SIG-M5 treated with dmso at 0.1 percent for 504 hours (cell line): Measurements from ENCODE around the gene EPPIN.
"Not testable (repeated sequence)": the region's sequence is repeated elsewhere in the genome, so short reads cannot be mapped to it uniquely, and the experiment has no call there.

Source experiments
- DNase-seq: peaks from one replicate; lab custom pipeline; 2025; ENCODE audit not compliant: unreplicated experiment; lab: John Stamatoyannopoulos, UW

The EPPIN gene

DNA sequence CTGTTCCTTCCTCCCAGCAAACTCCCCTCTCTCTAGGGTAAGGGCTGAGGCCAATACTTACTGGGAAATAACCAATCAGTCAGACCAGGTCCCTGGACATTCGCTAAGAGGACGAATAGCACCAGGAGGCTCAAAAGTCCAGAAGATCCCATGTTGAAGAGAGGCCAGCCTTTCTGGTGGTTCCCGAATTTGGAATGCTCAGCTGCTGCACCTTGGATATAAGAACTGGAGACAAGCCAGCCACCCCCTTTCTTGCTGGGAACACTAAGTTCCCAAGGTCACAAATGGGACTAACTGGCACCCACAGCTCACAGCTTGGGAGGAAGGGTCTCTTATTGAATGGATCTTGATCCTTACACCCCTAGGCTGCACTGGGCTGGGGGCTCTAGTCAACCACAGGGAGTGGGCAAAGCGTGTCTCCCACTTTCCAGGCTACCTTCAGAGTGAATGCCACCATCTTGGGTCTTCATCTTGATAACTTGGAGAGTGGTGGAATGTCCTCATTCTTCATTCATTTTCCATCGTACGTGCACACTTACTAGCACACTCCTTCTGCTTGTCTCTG lies at the start of gene EPPIN:
TSS of gene EPPIN (minus strand) at position 196 of the 565 bp plus-strand sequence. CDS start at position 152, 44 bp downstream.
- DNase-seq = no peak

DNA sequence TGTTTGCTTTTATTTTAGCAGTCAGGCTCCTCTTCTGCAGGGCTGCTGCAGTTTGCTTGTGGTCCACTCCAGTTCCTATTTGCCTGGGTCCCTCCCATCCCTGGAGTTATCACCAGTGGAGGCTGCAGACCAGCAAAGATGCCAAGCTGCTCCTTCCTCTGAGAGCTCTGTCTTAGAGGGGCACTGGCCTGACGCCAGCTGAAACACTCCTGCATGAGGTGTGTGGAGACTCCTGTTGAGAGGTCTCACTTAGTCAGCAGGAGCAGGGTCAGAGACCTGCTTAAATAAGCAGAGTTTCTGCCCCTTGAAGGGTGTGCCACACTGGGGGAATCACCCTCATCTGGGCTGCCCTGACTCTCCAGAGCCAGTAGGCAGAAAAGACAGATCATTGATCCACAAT lies 48.0 kb upstream of the EPPIN start:
- DNase-seq = no peak

DNA sequence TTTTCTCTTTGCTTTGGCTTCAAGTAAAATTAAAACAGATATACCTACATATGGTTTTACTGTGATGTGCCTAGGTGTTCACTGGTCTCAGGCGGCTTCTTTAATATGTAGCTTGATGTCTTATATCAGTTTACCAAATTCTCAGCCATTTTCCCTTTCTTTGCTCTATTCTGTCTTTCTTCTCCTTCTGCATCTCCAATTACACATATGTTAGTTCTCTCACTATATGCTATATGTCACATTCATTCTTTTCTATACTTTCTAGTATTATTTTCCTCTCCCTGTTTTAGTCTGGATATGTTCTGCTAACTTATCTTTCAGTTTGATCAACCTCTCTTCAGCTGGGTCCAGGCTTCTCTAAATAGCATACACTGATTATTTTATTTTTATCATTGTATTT lies 46.3 kb upstream of the EPPIN start:
- DNase-seq = no peak

DNA sequence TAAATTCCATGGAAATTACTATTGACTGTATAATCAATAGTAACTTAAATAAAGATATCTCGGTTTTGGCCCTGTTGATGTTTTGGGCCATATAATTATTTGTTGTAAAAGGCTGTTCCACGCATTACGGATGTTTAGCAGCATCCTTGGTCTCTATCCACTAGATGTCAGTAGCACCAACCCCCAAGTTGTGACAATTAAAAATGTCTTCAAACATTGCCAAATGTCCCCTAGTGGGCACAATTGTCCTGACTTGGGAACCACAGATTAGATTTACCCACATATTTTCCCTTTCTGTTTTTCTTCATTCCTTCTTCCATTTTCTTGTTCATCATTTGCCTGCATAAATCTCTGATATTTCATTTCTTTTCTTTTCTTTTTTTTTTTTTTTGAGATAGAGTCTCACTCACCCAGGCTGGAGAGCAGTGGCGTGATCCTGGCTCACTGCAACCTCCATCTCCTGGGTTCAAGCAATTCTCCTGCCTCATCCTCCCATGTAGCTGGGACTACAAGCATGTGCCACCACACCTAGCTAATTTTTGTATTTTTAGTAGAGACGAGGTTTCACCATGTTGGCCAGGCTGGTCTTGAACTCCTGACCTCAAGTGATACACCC lies 45.5 kb upstream of the EPPIN start:
- DNase-seq = peak; percentile 82

DNA sequence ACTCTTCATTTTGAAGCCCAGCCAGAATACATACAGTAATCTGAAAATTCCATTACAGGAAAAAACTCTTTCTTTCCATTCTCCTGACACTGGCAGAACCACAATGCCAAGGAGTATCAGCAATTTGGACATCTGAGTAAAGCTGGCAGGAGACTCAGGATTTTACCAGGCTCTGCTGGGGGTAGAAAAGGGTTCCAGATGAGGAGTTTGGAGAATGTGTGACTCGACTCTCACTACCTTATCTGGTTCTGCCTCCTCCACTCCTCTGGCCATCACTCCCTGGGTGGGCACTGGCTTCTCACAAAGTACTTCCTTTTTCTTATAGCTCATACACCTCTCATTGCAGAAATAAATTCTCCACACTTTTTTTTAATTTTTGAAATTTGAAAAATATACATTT lies 42.5 kb upstream of the EPPIN start:
- no peak for DNase-seq

DNA sequence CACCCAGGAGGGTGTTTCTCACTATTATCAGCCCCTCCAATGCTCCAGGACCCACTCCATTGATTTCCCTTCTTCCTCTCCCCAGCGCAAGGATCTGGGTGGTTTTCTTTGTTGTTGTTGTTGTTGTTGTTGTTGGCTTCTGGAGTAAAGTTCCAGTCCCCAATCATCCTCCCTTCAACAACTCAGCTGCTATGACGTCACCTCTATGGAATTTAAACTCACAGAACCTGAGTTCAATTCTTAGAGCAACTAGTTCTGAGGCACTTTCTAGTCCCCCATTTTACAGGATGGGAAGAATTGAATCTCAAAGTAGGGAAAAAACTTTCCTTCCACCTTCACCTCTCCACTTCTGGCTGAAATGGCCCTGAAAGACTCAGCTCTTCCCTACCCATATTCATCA lies 41.6 kb upstream of the EPPIN start:
- no peak for DNase-seq

DNA sequence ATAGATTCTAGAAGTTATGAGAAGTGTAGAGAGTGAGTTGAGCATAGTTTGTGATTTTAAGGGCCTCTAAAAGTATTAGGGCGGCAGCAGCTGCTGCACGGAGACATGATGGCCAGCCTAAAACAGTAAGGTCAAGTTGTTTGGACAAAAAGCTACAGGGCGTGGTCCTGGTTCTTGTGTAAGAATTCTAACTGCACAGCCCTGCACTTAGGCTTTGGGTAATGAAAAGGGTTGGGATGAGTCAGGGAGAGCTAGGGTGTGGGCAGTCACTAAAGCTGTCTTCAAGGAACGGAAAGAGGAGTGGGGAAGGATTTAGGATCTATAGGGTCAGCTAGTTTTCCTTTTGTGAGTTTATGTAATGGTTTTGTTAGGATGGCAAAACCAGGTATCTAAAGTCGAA lies 38.8 kb upstream of the EPPIN start:
- not testable (repeated sequence) for DNase-seq

DNA sequence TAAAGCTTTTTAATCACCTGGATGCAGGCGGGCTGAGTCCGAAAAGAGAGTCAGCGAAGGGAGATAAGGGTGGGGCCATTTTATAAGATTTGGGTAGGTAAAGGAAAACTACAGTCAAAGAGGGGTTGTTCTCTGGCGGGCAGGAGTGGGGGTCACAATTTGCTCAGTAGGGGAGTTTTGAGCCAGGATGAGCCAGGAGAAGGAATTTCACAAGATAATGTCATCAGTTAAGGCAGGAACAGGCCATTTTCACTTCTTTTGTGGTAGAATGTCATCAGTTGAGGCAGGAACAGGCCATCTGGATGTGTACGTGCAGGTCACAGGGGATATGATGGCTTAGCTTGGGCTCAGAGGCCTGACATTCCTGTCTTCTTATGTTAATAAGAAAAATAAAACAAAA lies 37.1 kb upstream of the EPPIN start:
- not testable (repeated sequence) for DNase-seq

DNA sequence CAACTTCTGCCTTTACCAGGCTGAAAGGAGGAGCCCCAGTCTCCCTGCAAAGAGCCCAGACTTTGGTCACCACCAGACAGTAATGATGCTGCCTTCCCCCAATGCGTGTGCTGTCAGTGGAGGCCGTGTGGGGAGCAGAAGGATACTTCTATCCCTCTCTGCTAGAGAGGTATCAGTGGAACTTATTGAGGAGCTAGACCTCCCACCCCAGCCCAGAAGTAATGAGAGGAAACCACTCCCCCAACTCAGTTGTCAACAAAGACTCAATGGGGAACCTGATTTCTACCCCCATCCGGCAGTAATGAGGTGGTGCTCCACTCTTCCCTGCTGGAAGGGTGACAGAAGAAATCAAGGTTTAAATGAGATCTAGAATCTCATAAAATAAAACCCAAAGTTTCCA lies 36.3 kb upstream of the EPPIN start:
- no peak for DNase-seq

DNA sequence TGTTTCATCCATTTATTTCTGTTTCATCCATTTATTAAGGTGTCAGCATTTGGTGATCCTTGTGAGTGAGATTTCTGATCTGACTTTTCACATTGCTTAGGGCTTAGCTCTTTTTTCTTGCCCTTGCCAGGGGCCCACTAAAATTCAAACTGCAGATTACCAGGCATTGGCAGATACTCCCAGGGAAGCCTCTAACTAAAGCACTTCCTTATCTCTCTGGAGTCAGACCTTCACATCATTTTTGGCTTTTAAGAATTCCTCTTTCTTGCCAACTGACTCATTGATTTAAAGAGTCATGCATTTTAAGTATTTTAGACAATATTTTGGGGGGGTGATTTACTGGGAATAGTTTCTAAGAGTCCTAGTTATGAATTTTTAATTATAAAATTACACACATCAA lies 34.5 kb upstream of the EPPIN start:
- no peak for DNase-seq

DNA sequence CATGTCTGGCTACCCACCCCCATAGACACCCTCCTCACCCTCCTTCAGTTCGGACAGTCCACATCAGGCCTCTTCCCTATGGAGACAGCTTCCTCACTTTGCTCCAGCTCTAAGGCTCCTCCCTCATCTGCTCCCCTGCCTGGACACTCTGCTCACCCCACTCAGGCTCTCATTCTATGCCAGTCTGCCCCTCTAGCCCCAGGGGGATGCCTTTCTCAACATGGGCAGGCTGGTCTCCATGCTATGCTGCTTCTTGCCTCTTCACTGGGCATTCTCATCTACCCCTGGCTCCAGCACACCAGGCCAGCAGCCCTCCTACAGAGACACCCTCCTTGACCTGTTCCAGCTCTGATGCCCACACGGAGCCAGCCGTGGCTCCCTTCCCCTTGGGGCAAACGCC lies 32.0 kb upstream of the EPPIN start, which contains the start of gene WFDC8:
TSS of gene WFDC8 (minus strand) at position 101 of the 400 bp plus-strand sequence. CDS start at position 64, 37 bp downstream.
- DNase-seq = no peak

DNA sequence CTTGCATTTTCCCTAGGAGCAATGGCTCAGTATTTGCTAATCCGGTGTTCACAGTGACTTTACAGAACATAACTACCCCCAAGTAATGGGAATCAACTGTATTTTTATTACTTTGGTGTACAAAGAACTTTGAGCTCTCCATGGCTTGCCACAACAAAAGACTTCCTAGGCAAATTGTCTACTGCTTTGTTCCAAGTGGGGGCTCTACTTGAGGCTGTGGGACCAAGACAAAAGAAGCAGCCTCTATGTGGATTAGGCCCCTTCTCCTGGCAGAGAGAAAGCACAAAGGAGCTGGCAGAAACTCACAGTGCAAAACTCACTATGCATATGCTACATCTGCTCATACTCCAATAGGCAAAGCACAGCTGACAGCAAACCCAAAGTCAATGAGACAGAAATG lies 31.0 kb upstream of the EPPIN start:
- no peak for DNase-seq

DNA sequence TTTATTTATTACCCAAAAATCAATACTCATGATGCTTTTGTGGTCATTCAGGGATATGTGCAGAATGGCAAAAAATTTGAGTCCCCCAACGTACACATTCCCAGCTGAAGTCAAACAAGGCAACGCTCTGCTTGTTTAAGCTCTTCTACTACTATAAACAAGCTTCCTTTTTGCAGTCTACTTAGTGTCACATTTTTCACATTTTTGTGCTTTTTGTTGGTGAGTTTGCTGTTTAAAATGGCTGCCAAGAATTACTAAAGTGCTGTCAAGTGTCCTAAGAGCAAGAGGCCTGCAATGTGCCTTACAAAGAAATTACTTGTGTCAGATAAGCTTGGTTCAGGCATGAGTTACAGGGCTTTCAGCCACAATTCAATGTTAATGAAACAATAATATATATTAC lies 29.8 kb upstream of the EPPIN start:
- DNase-seq = no peak

DNA sequence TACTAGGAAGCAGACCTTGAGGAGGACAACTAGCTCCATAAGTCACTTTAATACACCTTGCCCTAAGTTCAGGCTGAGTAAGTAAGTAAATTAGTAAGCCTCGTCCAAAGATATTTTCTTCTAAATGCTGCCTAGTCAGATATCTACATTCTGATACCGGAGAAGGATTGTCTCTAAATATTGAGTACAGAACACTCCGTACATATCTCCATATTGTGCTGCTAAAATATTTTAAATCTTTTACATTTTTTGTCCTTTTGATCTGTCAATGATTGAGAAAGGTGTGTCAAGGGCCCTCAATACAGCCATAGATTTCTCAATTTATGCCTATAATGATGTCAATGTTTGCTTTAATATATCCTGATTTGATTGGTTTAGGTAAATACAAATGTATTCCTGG lies 28.7 kb upstream of the EPPIN start:
- DNase-seq = no peak

DNA sequence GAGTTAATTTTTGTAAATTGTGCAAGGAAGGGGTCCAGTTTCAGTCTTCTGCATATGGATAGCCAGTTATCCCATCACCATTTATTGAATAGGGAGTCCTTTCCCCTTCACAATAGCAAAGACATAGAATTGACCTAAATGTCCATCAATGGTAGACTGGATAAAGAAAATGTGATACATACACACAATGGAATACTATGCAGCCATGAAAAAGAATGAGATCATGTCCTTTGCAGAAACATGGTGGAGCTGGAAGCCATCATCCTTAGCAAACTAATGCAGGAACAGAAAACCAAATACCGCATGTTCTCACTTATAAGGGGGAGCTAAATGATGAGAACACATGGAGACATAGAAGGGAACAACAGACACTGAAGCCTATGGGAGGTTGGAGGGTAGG lies 22.4 kb upstream of the EPPIN start:
- not testable (repeated sequence) for DNase-seq

DNA sequence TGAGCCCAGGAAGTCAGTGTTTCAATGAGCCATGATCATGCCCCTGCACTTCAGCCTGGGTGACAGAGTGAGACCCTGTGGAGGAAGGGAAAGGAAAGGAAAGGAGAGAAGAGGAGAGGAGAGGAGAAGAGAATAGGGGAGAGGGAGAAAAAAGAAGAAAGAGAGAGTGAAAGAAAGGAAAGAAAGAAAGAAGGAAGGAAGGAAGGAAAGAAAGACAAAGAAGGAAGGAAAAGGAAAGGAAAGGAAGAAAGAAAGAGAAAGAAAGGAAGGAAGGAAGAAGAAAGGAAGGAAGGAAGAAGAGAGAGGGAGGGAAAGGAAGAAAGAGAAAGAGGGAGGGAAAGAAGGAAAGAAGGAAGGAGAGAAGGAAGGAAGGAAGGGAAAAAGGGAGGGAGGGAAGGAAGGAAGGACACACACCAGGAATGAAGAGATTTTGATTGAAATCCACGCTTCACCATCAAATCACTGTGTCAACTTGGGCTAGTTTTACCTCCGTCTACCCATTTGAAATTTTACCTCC lies 17.6 kb upstream of the EPPIN start:
- no peak for DNase-seq

DNA sequence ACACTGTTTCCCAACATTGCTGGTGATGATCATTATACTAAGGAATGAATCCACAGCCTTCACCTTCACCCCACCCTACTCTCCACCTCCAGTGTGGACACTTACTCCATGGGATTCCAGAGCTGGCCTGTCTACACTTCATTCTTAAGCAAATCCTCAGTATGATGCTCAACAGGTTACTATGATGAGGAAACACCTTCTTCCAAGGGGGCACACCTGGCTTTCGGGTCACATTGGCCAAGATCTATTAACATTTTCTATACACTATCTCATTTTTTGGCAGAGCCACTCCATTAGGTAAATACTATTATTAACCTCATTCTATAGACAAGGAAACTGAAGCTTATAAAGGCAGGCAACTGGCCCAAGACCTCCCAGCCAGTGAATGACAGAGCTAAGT lies 8.0 kb upstream of the EPPIN start:
- DNase-seq = no peak

DNA sequence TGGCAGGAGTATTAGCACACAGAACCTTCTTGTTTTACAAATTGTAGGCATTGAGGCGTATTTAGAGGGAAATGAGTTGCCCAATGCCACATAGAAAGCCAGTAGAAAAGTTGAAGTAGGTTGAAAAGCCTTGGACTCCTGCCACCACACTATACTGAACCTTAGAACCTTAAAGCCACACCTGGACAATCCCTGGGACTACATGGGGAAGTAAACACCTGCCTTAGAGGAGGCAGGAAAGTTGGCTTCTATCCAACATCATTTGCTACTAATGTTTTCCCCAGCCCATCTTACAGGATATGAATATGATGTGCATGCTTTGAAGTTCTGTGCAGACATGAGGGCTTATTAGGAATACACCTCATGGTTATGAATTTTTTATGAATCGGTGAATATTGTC lies 5.3 kb upstream of the EPPIN start:
- no peak for DNase-seq

DNA sequence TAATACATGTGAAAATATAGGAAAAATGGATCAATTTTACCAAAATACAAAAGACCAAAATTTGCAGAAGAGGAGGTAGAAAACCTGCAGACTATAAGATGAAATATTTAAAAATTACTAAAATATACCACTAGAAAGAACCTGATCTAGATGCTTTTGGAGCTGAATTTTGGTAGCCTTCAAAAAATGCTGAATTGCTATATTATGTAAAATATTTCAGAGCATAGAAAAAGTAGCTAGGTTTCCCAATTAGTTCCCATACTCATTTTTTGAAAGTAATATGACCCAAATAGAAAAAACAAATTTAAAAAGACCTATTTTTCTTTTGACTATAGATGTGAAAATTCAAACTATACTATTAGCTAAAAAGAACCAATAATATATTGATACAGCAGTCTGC lies 3.6 kb upstream of the EPPIN start:
- no peak for DNase-seq

DNA sequence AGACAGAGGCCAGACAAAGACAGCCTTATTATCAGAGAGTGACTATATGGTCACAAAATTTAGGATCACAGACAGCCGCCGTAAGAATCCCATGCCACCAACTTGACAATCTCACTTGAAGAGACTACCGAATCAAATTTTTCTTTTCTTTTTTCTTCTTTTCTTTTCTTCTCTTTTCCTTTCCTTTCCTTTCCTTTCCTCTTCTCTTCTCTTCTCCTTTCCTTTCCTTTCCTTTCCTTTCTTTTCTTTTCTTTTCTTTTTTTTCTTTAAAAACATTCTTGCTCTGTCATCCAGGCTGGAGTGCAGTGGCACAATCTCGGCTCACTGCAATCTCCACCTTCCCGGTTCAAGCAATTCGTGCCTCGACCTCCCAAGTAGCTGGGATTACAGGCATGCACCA lies 1.2 kb upstream of the EPPIN start:
- DNase-seq = no peak

DNA sequence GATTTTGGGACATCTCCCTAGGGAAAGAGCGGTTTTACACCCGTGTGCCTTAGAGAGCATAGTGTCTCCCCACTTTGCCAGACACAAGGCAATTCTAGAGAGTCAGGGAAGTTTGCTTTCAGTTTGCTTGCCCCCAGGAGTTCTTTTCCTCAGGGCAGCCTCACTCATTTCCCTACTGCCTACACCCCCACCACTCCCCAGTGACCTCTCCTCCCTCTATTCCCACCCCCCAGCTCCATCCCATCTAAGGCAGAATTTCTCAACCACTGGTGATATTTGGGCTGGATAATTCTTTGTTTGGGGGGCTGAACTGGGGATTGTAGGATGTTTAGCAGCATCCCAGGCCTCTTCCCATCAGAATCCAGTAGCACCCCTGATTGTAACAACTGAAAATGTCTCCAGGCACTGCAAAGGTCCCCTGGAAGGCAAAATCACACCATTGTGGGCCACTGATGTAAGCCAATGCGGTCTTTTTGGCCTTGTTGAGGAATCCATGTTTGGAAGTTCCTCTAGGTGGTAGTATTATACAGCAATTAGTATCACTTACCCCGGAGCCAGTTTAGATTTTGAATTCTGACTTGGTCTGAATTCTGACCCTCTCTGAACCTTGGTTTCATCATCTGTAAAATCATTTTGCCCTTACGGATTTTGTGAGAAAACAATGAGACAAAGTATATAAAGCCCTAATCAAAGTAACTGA lies 1.3 kb downstream of the EPPIN start:
- DNase-seq = peak; percentile 14

DNA sequence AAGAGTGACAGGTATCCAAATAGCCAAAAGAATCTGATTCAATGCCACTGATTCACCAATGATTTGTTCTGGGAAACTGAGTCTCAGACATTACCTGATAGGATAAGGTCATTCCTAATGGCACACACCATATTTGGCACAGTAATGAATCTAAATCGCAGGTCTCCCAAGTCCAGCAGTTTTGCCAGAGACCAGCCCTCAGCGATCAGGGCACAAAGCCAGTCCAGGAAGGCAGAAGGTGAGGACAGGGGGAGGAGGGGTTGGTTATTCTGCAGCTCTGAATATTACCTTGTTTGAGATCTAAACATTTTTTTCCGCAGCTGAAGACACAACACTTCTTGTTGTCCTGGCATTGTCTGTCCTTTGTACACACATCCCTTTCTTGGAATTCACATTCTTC lies 1.9 kb downstream of the EPPIN start:
- no peak for DNase-seq
